Peyer's patch (tissue), 4 donors: ENCODE results near the gene BICDL2. TPM values are rescaled to one million over a fixed set of nuclear protein-coding genes. Genes with fewer than 3 reads are reported as not detected.

Experiments used
- DNase-seq, 3 donors: peaks; one replicate each; pipeline ENCODE4 v3.0.0-alpha.2; 2017 to 2019
- H3K27ac ChIP-seq, 4 donors: fragments of 200-600 bp; sonication (generic); one replicate each; pipeline ENCODE4 v1.5.1; 2016 to 2019
- H3K27me3 ChIP-seq, 2 donors: fragments of 200-600 bp; sonication (generic); one replicate each; pipeline ENCODE4 v1.5.1; 2019
- H3K36me3 ChIP-seq, 3 donors: fragments of 200-600 bp; sonication (generic); one replicate each; pipeline ENCODE4 v1.5.1; 2016 to 2019
- H3K4me1 ChIP-seq, 4 donors: fragments of 200-600 bp; sonication (generic); one replicate each; pipeline ENCODE4 v1.5.1; 2016 to 2019
- H3K4me3 ChIP-seq, 4 donors: fragments of 200-600 bp; sonication (generic); 1 replicate in 3 of 4; 2 replicates in 1 of 4; pipeline ENCODE4 v1.5.1; 2016 to 2019; ENCODE audit warnings: mild to moderate bottlenecking in 1 of 4
- H3K9me3 ChIP-seq, 4 donors: fragments of 200-600 bp; sonication (generic); one replicate each; pipeline ENCODE4 v1.5.1; 2016 to 2019; ENCODE audit warnings: mild to moderate bottlenecking in 1 of 4
- POLR2A ChIP-seq, 2 donors: fragments of 450-650 bp; IDR thresholded peaks; one replicate each; pipeline ENCODE4 v1.5.1; 2017; ENCODE audit warnings: antibody characterized with exemption in 2 of 2, mild to moderate bottlenecking in 2 of 2, moderate library complexity in 2 of 2
- total RNA-seq, 4 donors: library from RNA; depleted of rRNA; stranded (reverse); fragments of >200 nt; gene quantifications; one replicate each; pipeline ENCODE4 v1.1.0, GENCODE V29; 2016
- TF ChIP-seq, protein P1 (sequence below), 6 experiments: fragments of 450-650 bp in 4 of 6; fragments of 200-600 bp in 2 of 6; sonication (generic) in 1 of 6; IDR thresholded peaks; one replicate each; pipeline ENCODE4 v1.5.1; 2017 to 2019; ENCODE audit warnings: antibody characterized with exemption in 6 of 6, mild to moderate bottlenecking in 3 of 6, moderate library complexity in 1 of 6

The BICDL2 gene
- total RNA-seq, 4 donors from 2014 or later = 44.6 to 126 (median 93.8) TPM

DNA sequence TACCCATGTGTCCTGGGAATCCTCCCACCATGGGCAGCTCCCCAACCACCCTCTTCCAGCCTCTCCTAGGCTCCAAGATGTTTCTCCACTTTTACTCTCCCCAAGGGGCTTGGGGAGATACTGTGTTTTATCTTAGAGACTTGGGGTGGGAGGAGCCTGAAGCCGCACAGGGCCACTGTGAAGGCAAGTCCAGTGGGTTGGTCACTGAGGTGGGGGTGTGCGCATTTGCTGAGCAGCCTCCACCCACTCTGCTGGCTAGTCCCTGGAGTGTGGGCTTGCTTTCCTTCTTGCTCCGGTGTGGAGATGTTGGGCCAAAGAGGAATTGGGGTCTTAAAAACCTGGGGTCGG, 28.1 kb downstream of the BICDL2 start:
- Histone ChIP-seq H3K36me3 (no peaks in the 10 kb centered on the region), H3K27me3 (no peaks in the 10 kb centered on the region), H3K27ac (peak overlapping the region in 1 of 4 donors; percentile 95), H3K4me3 (no peak overlapping the region), H3K4me1 (peaks cover 8 to 31% (median 14%) of the 10 kb centered on the region in 4 donors), H3K9me3 (no peaks in the 10 kb centered on the region)
- TF ChIP-seq, protein P1, sequence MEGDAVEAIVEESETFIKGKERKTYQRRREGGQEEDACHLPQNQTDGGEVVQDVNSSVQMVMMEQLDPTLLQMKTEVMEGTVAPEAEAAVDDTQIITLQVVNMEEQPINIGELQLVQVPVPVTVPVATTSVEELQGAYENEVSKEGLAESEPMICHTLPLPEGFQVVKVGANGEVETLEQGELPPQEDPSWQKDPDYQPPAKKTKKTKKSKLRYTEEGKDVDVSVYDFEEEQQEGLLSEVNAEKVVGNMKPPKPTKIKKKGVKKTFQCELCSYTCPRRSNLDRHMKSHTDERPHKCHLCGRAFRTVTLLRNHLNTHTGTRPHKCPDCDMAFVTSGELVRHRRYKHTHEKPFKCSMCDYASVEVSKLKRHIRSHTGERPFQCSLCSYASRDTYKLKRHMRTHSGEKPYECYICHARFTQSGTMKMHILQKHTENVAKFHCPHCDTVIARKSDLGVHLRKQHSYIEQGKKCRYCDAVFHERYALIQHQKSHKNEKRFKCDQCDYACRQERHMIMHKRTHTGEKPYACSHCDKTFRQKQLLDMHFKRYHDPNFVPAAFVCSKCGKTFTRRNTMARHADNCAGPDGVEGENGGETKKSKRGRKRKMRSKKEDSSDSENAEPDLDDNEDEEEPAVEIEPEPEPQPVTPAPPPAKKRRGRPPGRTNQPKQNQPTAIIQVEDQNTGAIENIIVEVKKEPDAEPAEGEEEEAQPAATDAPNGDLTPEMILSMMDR (IDR thresholded peaks at IDR 0.05) = no peak
- TF ChIP-seq POLR2A (IDR thresholded peaks at IDR 0.05) = no peak
- no peak for DNase-seq

DNA sequence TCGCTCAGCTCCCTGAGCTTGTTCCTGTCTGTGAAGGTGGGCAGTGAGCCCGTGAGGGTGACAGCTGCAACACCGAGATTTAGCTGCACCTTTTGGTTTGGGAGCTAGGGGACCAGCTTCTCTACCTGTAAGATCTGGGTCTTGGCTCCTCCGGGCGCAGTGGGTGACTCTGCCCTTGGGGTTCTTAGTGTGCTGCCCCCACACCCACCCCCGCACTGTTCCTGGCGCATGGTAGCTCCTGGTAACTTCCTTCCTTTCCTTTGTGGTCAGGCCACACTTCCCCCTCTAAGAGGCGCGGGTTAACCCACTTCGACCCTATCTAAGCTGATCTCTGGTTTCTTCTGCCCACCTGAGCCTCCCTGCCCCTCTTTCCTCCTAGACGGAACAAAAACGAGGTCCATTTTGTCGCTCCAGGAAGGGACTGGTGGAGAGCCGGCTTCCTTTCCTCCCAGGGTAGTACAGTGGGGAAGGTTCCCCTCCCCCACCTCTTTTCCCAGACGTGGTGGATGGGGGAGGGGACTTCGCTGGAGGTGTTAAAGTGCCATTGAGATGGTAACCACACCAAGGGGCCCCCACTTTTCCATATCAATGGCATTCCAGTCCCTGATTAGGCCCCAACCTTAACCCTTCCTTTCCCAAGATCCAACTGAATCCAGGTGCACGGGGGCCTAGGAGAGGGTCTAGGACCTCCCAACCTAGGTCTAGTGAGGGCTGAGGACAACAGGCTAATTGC, 28.6 kb downstream of the BICDL2 start:
- Histone ChIP-seq H3K4me3 (peak overlapping the region in 3 of 4 donors; percentile 2 to 28 (median 16)), H3K27me3 (no peaks in the 10 kb centered on the region), H3K27ac (peak overlapping the region in 3 of 4 donors; percentile 67 to 95 (median 84)), H3K9me3 (no peaks in the 10 kb centered on the region), H3K4me1 (peaks cover 8 to 31% (median 14%) of the 10 kb centered on the region in 4 donors), H3K36me3 (no peaks in the 10 kb centered on the region)
- peak in 2 of 3 donors; percentile 31 to 60 for DNase-seq
- TF ChIP-seq, protein P1 (IDR thresholded peaks at IDR 0.05) = no peak
- no peak for TF ChIP-seq POLR2A (IDR thresholded peaks at IDR 0.05)

DNA sequence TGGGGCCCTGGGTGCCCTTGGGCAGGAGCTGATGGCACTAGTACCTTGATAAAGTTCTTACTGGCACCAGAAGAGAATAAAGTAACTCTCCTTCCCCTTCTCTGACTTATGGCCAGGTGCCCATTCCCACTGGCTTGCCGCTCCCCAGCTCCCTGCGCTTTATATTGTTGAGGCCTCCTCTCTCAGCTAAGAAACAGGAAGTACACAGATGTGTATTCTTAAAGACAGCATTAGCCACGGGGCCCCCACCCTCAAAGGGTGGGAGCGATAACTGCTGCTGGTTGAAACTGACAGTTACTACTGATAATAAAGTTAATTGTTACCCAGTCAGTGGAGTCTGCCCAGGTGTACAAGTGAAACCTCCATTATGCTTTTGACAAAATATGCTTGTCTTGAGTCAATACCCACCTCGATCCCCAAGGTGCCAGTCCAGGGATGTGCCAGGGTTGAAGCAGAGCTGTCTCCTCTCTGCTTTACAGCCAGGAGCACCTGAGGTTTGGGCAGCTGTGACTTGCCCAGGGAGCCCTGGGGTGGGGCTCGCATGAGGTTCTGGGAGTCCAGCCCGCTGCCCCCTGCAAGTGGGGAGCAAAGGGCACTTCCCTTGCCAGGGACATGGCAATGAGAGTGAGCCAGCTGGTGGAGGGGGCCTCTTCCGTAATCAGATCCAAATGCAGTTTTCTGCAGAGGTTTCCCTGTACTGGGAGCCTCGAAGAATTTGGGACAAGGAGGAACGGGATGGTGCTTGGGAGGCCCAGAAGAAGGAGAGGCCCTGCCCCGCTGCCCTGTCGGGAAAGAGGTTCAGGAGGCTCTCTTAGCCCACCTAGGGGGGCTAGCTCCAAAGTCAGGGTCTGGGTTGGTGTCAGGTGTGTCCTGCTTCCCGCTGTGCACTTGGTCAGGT, 29.4 kb downstream of the BICDL2 start:
- Histone ChIP-seq H3K9me3 (no peaks in the 10 kb centered on the region), H3K27me3 (no peaks in the 10 kb centered on the region), H3K27ac (peak overlapping the region in 3 of 4 donors; percentile 67 to 95 (median 84)), H3K36me3 (no peaks in the 10 kb centered on the region), H3K4me3 (peak overlapping the region in 2 of 4 donors; percentile 28 to 53), H3K4me1 (peaks cover 8 to 31% (median 14%) of the 10 kb centered on the region in 4 donors)
- DNase-seq = peak in 2 of 3 donors; percentile 87
- peak; percentile 35 to 71 for TF ChIP-seq POLR2A (IDR thresholded peaks at IDR 0.05)
- TF ChIP-seq, protein P1 (IDR thresholded peaks at IDR 0.05) = no peak

DNA sequence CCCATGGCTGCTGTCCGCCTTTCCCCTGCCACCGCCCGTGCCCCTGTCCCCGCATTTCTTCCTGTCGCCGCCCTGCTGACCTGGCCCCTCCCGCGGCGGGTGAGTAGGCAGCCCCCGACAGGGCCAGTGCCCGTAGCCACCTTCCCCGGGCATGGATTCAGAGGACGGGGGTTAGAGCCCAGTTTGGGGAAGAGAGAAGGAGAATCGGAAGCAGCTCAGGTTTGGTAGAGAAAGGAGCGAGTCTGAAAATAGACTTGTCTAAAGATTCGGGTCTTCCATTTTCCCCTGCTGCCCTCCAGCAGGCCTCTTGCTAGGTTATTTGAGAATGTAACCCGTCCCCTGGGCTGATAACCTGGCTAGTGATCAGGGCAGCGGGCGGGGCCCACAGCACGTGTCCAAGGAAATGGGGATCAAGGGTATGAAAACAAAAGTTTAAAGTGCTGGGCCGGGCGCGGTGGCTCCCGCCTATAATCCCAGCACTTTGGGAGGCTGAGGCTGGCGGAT, 31.9 kb downstream of the BICDL2 start:
- H3K4me1 ChIP-seq = peaks cover 8 to 31% (median 14%) of the 10 kb centered on the region in 4 donors
- no peaks in the 10 kb centered on the region for H3K9me3 ChIP-seq
- DNase-seq = peak in 2 of 3 donors; percentile 71 to 77
- peak overlapping the region in 3 of 4 donors; percentile 63 to 96 (median 84) for H3K27ac ChIP-seq
- peak overlapping the region; percentile 34 to 58 (median 46) for H3K4me3 ChIP-seq
- no peaks in the 10 kb centered on the region for H3K27me3 ChIP-seq
- TF ChIP-seq, protein P1 (IDR thresholded peaks at IDR 0.05) = no peak
- peak; percentile 22 to 51 for TF ChIP-seq POLR2A (IDR thresholded peaks at IDR 0.05)
- H3K36me3 ChIP-seq = no peaks in the 10 kb centered on the region

DNA sequence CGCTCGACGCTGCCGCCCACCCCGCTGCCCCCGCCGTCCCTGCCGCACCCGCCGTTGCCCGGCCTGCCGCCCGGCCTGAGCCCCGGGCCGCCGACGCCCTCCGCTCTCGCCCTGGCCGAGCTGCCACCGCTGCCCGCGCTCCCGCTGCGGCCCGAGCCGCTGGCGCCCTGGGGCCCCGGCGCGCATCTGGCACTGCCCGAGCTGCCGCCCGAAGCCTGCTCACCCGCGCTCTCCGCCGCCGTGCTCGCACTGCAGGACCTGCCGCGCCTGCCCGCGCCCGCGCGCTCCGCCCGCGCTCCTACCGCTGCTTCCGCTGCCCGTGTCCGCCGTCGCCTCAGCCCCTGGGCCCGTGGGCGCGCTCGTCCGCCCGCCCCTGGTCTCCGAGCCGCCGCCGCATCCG, 32.4 kb downstream of the BICDL2 start:
- no peaks in the 10 kb centered on the region for H3K27me3 ChIP-seq
- H3K36me3 ChIP-seq = no peaks in the 10 kb centered on the region
- no peaks in the 10 kb centered on the region for H3K9me3 ChIP-seq
- peaks cover 8 to 31% (median 14%) of the 10 kb centered on the region in 4 donors for H3K4me1 ChIP-seq
- DNase-seq = peak in 1 of 3 donors; percentile 62
- TF ChIP-seq, protein P1 (IDR thresholded peaks at IDR 0.05) = no peak
- TF ChIP-seq POLR2A (IDR thresholded peaks at IDR 0.05) = no peak
- peak overlapping the region in 1 of 4 donors; percentile 96 for H3K27ac ChIP-seq
- H3K4me3 ChIP-seq = peak overlapping the region in 3 of 4 donors; percentile 42 to 58 (median 53)
